ENCODE data around the gene TGFBR3.

TGFBR3 gene

GRCh38 chr1:91783423-91784170 lies 102.4 kb downstream of the TGFBR3 start:
- Histone ChIP-seq H3F3A (ENCODE audit: insufficient read depth, low read length) (no peaks in the 10 kb centered on the region), H4K20me1 (ENCODE audit: insufficient read depth, low read length) (no peaks in the 10 kb centered on the region), H3K4me2 (ENCODE audit: low read length) (no peak overlapping the region)

GRCh38 chr1:91781901-91782622 lies 103.9 kb downstream of the TGFBR3 start:
- Histone ChIP-seq H4K20me1 (ENCODE audit: insufficient read depth, low read length) (no peaks in the 10 kb centered on the region), H2AFZ (ENCODE audit: low read length) (no peak overlapping the region), H3K4me3 (ENCODE audit: low read depth, low read length, poor library complexity, severe bottlenecking) (no peak overlapping the region), H3K27ac (ENCODE audit: low read depth, low read length, poor library complexity, severe bottlenecking) (no peak overlapping the region), H3K36me3 (ENCODE audit: insufficient read depth, low read length) (no peaks in the 10 kb centered on the region), H3K79me2 (ENCODE audit: insufficient read depth, low read length) (no peaks in the 10 kb centered on the region), H3K4me2 (ENCODE audit: low read length) (no peak overlapping the region), H3K9me3 (ENCODE audit: low read length) (no peaks in the 10 kb centered on the region), H3K4me1 (ENCODE audit: insufficient read depth, low read length, severe bottlenecking) (no peaks in the 10 kb centered on the region), H3F3A (ENCODE audit: insufficient read depth, low read length) (no peaks in the 10 kb centered on the region), H3K27me3 (ENCODE audit: insufficient read depth, low read length) (no peaks in the 10 kb centered on the region; the same call in 1 of the 2 replicates), H3K9ac (ENCODE audit: low read length) (no peak overlapping the region), H3K9me2 (ENCODE audit: low read depth, low read length) (no peaks in the 10 kb centered on the region)
- TF ChIP-seq CTCF (IDR thresholded peaks at IDR 0.05; ENCODE audit: low read length) = no peak
- TF ChIP-seq EZH2 (IDR thresholded peaks at IDR 0.05; ENCODE audit: borderline replicate concordance, low read length) = no peak

More at GRCh38 chr1:91783423-91784170, 102.4 kb downstream of the TGFBR3 start:
- H3K4me3 ChIP-seq (ENCODE audit: low read depth, low read length, poor library complexity, severe bottlenecking) = no peak overlapping the region
- H3K27me3 ChIP-seq (ENCODE audit: insufficient read depth, low read length) = no peaks in the 10 kb centered on the region; the same call in 1 of the 2 replicates
- no peaks in the 10 kb centered on the region for H3K79me2 ChIP-seq (ENCODE audit: insufficient read depth, low read length)
- H3K36me3 ChIP-seq (ENCODE audit: insufficient read depth, low read length) = no peaks in the 10 kb centered on the region
- no peak overlapping the region for H2AFZ ChIP-seq (ENCODE audit: low read length)
- no peak overlapping the region for H3K27ac ChIP-seq (ENCODE audit: low read depth, low read length, poor library complexity, severe bottlenecking)
- no peaks in the 10 kb centered on the region for H3K4me1 ChIP-seq (ENCODE audit: insufficient read depth, low read length, severe bottlenecking)
- H3K9me2 ChIP-seq (ENCODE audit: low read depth, low read length) = no peaks in the 10 kb centered on the region
- H3K9me3 ChIP-seq (ENCODE audit: low read length) = no peaks in the 10 kb centered on the region
- TF ChIP-seq CTCF (IDR thresholded peaks at IDR 0.05; ENCODE audit: low read length) (no peak), EZH2 (IDR thresholded peaks at IDR 0.05; ENCODE audit: borderline replicate concordance, low read length) (no peak)
- H3K9ac ChIP-seq (ENCODE audit: low read length) = no peak overlapping the region

GRCh38 chr1:91781371-91781825 lies 104.6 kb downstream of the TGFBR3 start:
- Histone ChIP-seq H3K9ac (ENCODE audit: low read length) (no peak overlapping the region), H3K9me2 (ENCODE audit: low read depth, low read length) (no peaks in the 10 kb centered on the region), H3K9me3 (ENCODE audit: low read length) (no peaks in the 10 kb centered on the region), H3K4me2 (ENCODE audit: low read length) (no peak overlapping the region), H3K27me3 (ENCODE audit: insufficient read depth, low read length) (no peaks in the 10 kb centered on the region; the same call in 1 of the 2 replicates), H3K4me3 (ENCODE audit: low read depth, low read length, poor library complexity, severe bottlenecking) (no peak overlapping the region), H3K36me3 (ENCODE audit: insufficient read depth, low read length) (no peaks in the 10 kb centered on the region), H3K79me2 (ENCODE audit: insufficient read depth, low read length) (no peaks in the 10 kb centered on the region), H2AFZ (ENCODE audit: low read length) (no peak overlapping the region), H3K4me1 (ENCODE audit: insufficient read depth, low read length, severe bottlenecking) (no peaks in the 10 kb centered on the region), H3F3A (ENCODE audit: insufficient read depth, low read length) (no peaks in the 10 kb centered on the region), H3K27ac (ENCODE audit: low read depth, low read length, poor library complexity, severe bottlenecking) (no peak overlapping the region), H4K20me1 (ENCODE audit: insufficient read depth, low read length) (no peaks in the 10 kb centered on the region)
- TF ChIP-seq EZH2 (IDR thresholded peaks at IDR 0.05; ENCODE audit: borderline replicate concordance, low read length) = no peak
- no peak for TF ChIP-seq CTCF (IDR thresholded peaks at IDR 0.05; ENCODE audit: low read length)
